Endodermal cell (in vitro differentiated cells): ENCODE data around the gene WHRN. TPM values are rescaled to one million over a fixed set of nuclear protein-coding genes. Genes with fewer than 3 reads are reported as not detected.
A peak's percentile ranks its signal among the peaks of the same experiment; 100 is the strongest.

Experiments
- DNase-seq: peaks from one replicate; pipeline ENCODE4 v3.0.0-alpha.2; 2017
- H3K27ac ChIP-seq: 2 replicates; pipeline ENCODE4 v1.5.1; 2013; ENCODE audit warnings: mild to moderate bottlenecking, low read depth, low read length, moderate library complexity
- H3K27me3 ChIP-seq: 2 replicates; pipeline ENCODE4 v1.6.1; 2013; ENCODE audit warnings: mild to moderate bottlenecking, low read length, moderate library complexity; ENCODE audit not compliant: insufficient read depth, control insufficient read depth, poor library complexity, severe bottlenecking
- H3K36me3 ChIP-seq: 2 replicates; pipeline ENCODE4 v1.7.0; 2013; ENCODE audit warnings: mild to moderate bottlenecking, low read length, moderate library complexity; ENCODE audit not compliant: control insufficient read depth, insufficient read depth
- H3K4me1 ChIP-seq: one replicate; pipeline ENCODE4 v1.7.0; 2013; ENCODE audit warnings: low read length; ENCODE audit not compliant: control insufficient read depth, insufficient read depth
- H3K4me3 ChIP-seq: 2 replicates; pipeline ENCODE4 v1.5.1; 2013; ENCODE audit warnings: mild to moderate bottlenecking, low read length, moderate library complexity
- H3K9ac ChIP-seq: 2 replicates; pipeline ENCODE4 v1.6.1; 2013; ENCODE audit warnings: mild to moderate bottlenecking, low read length, moderate library complexity; ENCODE audit not compliant: poor library complexity, severe bottlenecking; ENCODE audit errors: extremely low read depth
- H3K9me3 ChIP-seq: 2 replicates; pipeline ENCODE4 v1.6.1; 2013; ENCODE audit warnings: mild to moderate bottlenecking, low read length, moderate library complexity; ENCODE audit not compliant: control insufficient read depth
- H3K27ac Mint-ChIP-seq: 2 replicates; pipeline ENCODE4 v1.8.0; 2020; ENCODE audit warnings: mixed read lengths
- H3K27me3 Mint-ChIP-seq: 2 replicates; pipeline ENCODE4 v1.8.0; 2021; ENCODE audit warnings: mild to moderate bottlenecking, mixed read lengths; ENCODE audit not compliant: insufficient read depth
- H3K36me3 Mint-ChIP-seq: 2 replicates; pipeline ENCODE4 v1.8.0; 2020; ENCODE audit warnings: low read depth, mixed read lengths
- H3K4me1 Mint-ChIP-seq: 2 replicates; pipeline ENCODE4 v1.8.0; 2020; ENCODE audit warnings: mixed read lengths
- H3K4me3 Mint-ChIP-seq: 2 replicates; pipeline ENCODE4 v1.8.0; 2020; ENCODE audit warnings: mild to moderate bottlenecking, moderate library complexity, mixed read lengths
- H3K9me3 Mint-ChIP-seq: 2 replicates; pipeline ENCODE4 v1.8.0; 2020; ENCODE audit warnings: mild to moderate bottlenecking, mixed read lengths
- WGBS, 2 experiments: methylation state at CpG; one replicate each; pipeline versions ENCODE4 v1.1.5 to v1.1.7; 2013; ENCODE audit warnings: missing lambda C conversion rate in 2 of 2, mixed read lengths in 1 of 2; ENCODE audit not compliant: insufficient coverage in 1 of 2, insufficient read length in 1 of 2; 5-methylcytosine and 5-hydroxymethylcytosine counted together
- total RNA-seq, 2 donors: library from RNA; stranded (reverse); fragmentation: NEBNext Ultra II Directional in 1 of 2; extraction: Animal tissue kit (Norgen Biotek cat#: 25700) in 1 of 2; gene quantifications; 2 replicates in 1 of 2; 3 replicates in 1 of 2; pipeline ENCODE4 v1.2.1, GENCODE V29; 2021
- TF ChIP-seq, protein P1 (sequence below): fragments of 200-600 bp; sonication (generic); conservative IDR thresholded peaks from 2 replicates; pipeline ENCODE4 v1.5.0; 2021; ENCODE audit warnings: antibody characterized with exemption, mild to moderate bottlenecking

Gene WHRN
- total RNA-seq, 2 donors from 2014 or later, result 7.0 to 12.8 TPM

DNA sequence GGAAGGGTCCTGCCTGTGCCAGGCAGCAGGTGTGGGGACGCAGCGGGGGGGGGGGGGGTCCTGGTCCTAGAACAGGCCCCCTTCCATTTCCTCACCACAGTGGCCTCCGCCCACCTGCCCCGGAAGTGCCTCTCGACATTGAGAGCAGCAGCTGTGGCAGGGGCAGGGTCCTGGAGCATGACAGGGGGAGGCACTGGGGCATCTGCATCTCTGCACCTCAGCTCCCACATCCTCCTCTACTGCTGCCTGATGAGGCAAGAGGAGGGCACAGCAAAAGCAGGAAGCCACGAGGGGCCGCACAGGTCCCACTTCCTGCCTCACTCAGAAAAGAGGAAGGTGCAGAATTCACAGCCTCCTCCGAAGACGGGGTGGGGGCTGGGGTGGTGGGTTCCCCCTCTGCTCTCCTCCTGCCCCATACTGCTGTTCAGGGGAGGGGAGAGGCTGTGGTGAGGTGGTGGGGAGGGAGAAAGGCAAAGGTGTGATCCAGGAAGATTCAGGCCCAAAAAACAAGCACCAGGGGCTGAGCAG is 132.3 kb downstream of the WHRN start:
- Histone ChIP-seq H3K9me3 (no peaks in the 10 kb centered on the region), H3K27me3 (no peaks in the 10 kb centered on the region), H3K4me1 (peaks cover 6% of the 10 kb centered on the region), H3K9ac (no peak overlapping the region), H3K27ac (no peak overlapping the region), H3K36me3 (no peaks in the 10 kb centered on the region), H3K4me3 (no peak overlapping the region)
- no peak for DNase-seq
- WGBS, 2 experiments, result 82% methylated on average over 9 of the region's 9 CpGs; no CpG with 5 or more reads in 1 of the 2 experiments
- H3K9me3 Mint-ChIP-seq, result no peaks in the 10 kb centered on the region
- no peak overlapping the region for H3K27ac Mint-ChIP-seq
- no peak overlapping the region for H3K4me3 Mint-ChIP-seq
- H3K4me1 Mint-ChIP-seq, result peaks cover 20% of the 10 kb centered on the region
- H3K27me3 Mint-ChIP-seq, result no peaks in the 10 kb centered on the region
- peaks cover 4% of the 10 kb centered on the region for H3K36me3 Mint-ChIP-seq
- TF ChIP-seq, protein P1, sequence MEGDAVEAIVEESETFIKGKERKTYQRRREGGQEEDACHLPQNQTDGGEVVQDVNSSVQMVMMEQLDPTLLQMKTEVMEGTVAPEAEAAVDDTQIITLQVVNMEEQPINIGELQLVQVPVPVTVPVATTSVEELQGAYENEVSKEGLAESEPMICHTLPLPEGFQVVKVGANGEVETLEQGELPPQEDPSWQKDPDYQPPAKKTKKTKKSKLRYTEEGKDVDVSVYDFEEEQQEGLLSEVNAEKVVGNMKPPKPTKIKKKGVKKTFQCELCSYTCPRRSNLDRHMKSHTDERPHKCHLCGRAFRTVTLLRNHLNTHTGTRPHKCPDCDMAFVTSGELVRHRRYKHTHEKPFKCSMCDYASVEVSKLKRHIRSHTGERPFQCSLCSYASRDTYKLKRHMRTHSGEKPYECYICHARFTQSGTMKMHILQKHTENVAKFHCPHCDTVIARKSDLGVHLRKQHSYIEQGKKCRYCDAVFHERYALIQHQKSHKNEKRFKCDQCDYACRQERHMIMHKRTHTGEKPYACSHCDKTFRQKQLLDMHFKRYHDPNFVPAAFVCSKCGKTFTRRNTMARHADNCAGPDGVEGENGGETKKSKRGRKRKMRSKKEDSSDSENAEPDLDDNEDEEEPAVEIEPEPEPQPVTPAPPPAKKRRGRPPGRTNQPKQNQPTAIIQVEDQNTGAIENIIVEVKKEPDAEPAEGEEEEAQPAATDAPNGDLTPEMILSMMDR, result no peak

- no peak for DNase-seq
- Mint-ChIP-seq H3K27me3 (no peaks in the 10 kb centered on the region), H3K36me3 (peaks cover 4% of the 10 kb centered on the region), H3K9me3 (no peaks in the 10 kb centered on the region), H3K4me1 (peaks cover 20% of the 10 kb centered on the region), H3K4me3 (no peak overlapping the region), H3K27ac (peak overlapping the region; percentile 45)
- H3K27ac ChIP-seq, result no peak overlapping the region
- no peaks in the 10 kb centered on the region for H3K27me3 ChIP-seq
- TF ChIP-seq, protein P1, result no peak
- H3K4me1 ChIP-seq, result peaks cover 6% of the 10 kb centered on the region
- no peaks in the 10 kb centered on the region for H3K36me3 ChIP-seq
- no peak overlapping the region for H3K4me3 ChIP-seq
- H3K9ac ChIP-seq, result no peak overlapping the region
- no peaks in the 10 kb centered on the region for H3K9me3 ChIP-seq
- 69 to 84% methylated on average over 7 to 14 of the region's 14 CpGs for WGBS, 2 experiments
Observed at GRCh38 chr9:114371973-114372917, 133.0 kb downstream of the WHRN start.

DNA sequence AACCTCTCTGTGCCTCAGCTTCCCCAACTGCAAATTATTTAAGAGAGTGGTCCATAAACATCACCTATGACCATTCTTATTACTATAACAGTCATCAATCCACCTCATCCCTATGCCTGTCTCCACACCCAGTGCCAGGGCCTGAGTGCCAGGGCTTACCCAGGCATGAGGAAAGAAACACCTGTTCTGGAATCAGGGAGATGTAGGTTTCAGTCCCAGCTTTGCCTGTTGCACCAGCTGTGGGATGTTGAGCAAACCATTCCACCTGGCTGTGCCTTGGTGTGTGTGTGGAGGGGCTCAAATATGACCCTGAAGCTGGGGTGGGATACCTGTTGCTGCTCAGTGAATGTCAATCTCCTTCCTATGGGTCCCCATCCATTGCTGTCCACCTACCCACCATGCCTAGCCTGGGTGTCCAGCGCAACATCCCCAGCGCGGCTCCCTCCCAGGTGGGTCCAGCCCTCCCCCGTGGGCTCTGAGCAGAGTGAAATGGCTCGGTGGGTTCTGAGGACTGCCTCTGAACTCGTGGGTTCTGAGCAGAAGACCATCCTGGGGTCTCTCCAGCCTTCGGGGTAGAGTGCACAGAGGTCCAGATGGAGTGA is 133.8 kb downstream of the WHRN start:
- Histone ChIP-seq H3K27ac (no peak overlapping the region), H3K36me3 (no peaks in the 10 kb centered on the region), H3K4me1 (peaks cover 6% of the 10 kb centered on the region), H3K27me3 (no peaks in the 10 kb centered on the region), H3K4me3 (no peak overlapping the region), H3K9ac (no peak overlapping the region), H3K9me3 (no peaks in the 10 kb centered on the region)
- no peaks in the 10 kb centered on the region for H3K9me3 Mint-ChIP-seq
- H3K27me3 Mint-ChIP-seq, result no peaks in the 10 kb centered on the region
- peaks cover 20% of the 10 kb centered on the region for H3K4me1 Mint-ChIP-seq
- TF ChIP-seq, protein P1, result no peak
- H3K4me3 Mint-ChIP-seq, result no peak overlapping the region
- H3K27ac Mint-ChIP-seq, result no peak overlapping the region
- DNase-seq, result no peak
- 86 to 95% methylated on average over 6 to 7 of the region's 7 CpGs for WGBS, 2 experiments
- no peaks in the 10 kb centered on the region for H3K36me3 Mint-ChIP-seq
